H1 (cell line): ENCODE data around the gene GBP4. TPM values are rescaled to one million over a fixed set of nuclear protein-coding genes. Genes with fewer than 3 reads are reported as not detected.

Experiments
- CTCF ChIA-PET: fragments of 300-600 bp; sonication (Branson Sonifier 250); formaldehyde crosslinking; loops from one replicate; lab custom pipeline; 2021; ENCODE audit not compliant: partially characterized antibody; lab: Charles Lee
- POLR2A ChIA-PET: fragments of 300-600 bp; sonication (Branson Sonifier 250); formaldehyde crosslinking; loops from one replicate; lab custom pipeline; 2021; ENCODE audit warnings: inconsistent platforms; ENCODE audit not compliant: partially characterized antibody; lab: Charles Lee
- DNase-seq, 2 experiments: peaks; one replicate each; pipeline versions ENCODE4 v3.0.0 to v3.0.0-alpha.2; 2010 to 2022; ENCODE audit warnings: low spot score in 2 of 2, low read depth in 1 of 2, mixed read lengths in 1 of 2
- FAIRE-seq: peaks from 2 replicates; lab custom pipeline; 2011; peaks lifted over from hg19 to GRCh38; lab: Jason Lieb, UNC
- H2AFZ ChIP-seq: 2 replicates; pipeline ENCODE4 v1.8.1; 2012; ENCODE audit warnings: low read length, inconsistent platforms
- H2AK5ac ChIP-seq: 2 replicates; pipeline ENCODE4 v1.6.1; 2013; ENCODE audit warnings: low read depth, low read length
- H2BK120ac ChIP-seq: replicated peaks from 2 replicates; pipeline ENCODE3; 2013; ENCODE audit warnings: low read depth, low read length, inconsistent platforms
- H2BK12ac ChIP-seq: 2 replicates; pipeline ENCODE4 v1.6.1; 2013; ENCODE audit warnings: low read depth, low read length
- H2BK15ac ChIP-seq: 2 replicates; pipeline ENCODE4 v1.6.1; 2013; ENCODE audit warnings: low read length
- H2BK20ac ChIP-seq: 2 replicates; pipeline ENCODE4 v1.6.1; 2013; ENCODE audit warnings: low read length
- H2BK5ac ChIP-seq: 2 replicates; pipeline ENCODE4 v1.6.1; 2013; ENCODE audit warnings: low read depth, low read length
- H3K14ac ChIP-seq: 2 replicates; pipeline ENCODE4 v1.6.1; 2013; ENCODE audit warnings: inconsistent platforms; ENCODE audit not compliant: insufficient read length
- H3K18ac ChIP-seq: 2 replicates; pipeline ENCODE4 v1.6.1; 2013; ENCODE audit warnings: low read length; ENCODE audit errors: extremely low read depth
- H3K23ac ChIP-seq: 2 replicates; pipeline ENCODE4 v1.6.1; 2013; ENCODE audit warnings: inconsistent platforms; ENCODE audit not compliant: insufficient read length
- H3K23me2 ChIP-seq: 2 replicates; pipeline ENCODE4 v1.6.1; 2013; ENCODE audit warnings: low read depth, low read length
- H3K27ac ChIP-seq: 2 replicates; pipeline ENCODE4 v1.6.1; 2011; ENCODE audit warnings: low read depth, low read length, inconsistent platforms
- H3K27me3 ChIP-seq, 4 experiments: replicated peaks in 1 of 4; 1 replicate in 1 of 4; 2 replicates in 3 of 4; pipeline versions ENCODE4 v1.6.1 to v1.8.1; 2011 to 2013; ENCODE audit warnings: low read length in 3 of 4, mild to moderate bottlenecking in 3 of 4, inconsistent platforms in 2 of 4, mixed read lengths in 2 of 4, moderate library complexity in 1 of 4; ENCODE audit not compliant: control insufficient read depth in 3 of 4, insufficient read depth in 3 of 4; ENCODE audit errors: extremely low read depth in 1 of 4
- H3K36me3 ChIP-seq, 4 experiments: 2 replicates each; pipeline versions ENCODE4 v1.6.1 to v1.8.1; 2011 to 2013; ENCODE audit warnings: mild to moderate bottlenecking in 4 of 4, low read length in 3 of 4, moderate library complexity in 2 of 4, control low read depth in 1 of 4, inconsistent platforms in 1 of 4; ENCODE audit not compliant: insufficient read depth in 4 of 4, control insufficient read depth in 2 of 4
- H3K4ac ChIP-seq: replicated peaks from 2 replicates; pipeline ENCODE3; 2013; ENCODE audit warnings: low read length, low read depth, mixed read lengths, inconsistent platforms; ENCODE audit not compliant: insufficient read length
- H3K4me1 ChIP-seq, 4 experiments: replicated peaks in 1 of 4; 1 replicate in 1 of 4; 2 replicates in 3 of 4; pipeline versions ENCODE4 v1.6.1 to v1.8.1; 2011 to 2013; ENCODE audit warnings: low read length in 3 of 4, inconsistent platforms in 2 of 4, mixed read lengths in 1 of 4; ENCODE audit not compliant: insufficient read depth in 4 of 4, control insufficient read depth in 3 of 4
- H3K4me2 ChIP-seq, 2 experiments: 2 replicates each; pipeline versions ENCODE4 v1.6.1 to v1.8.1; 2011 to 2013; ENCODE audit warnings: low read depth in 2 of 2, low read length in 2 of 2, control low read depth in 1 of 2, inconsistent platforms in 1 of 2, mild to moderate bottlenecking in 1 of 2; ENCODE audit not compliant: insufficient read depth in 1 of 2
- H3K4me3 ChIP-seq, 4 experiments: fragments of 200-600, 300-600 bp in 1 of 4; sonication (generic), shearing (Covaris generic), sonication (Bioruptor Twin) in 1 of 4; 2 replicates each; pipeline versions ENCODE4 v1.5.1 to v1.8.1; 2011 to 2016; ENCODE audit warnings: low read length in 4 of 4, low read depth in 3 of 4, control low read depth in 2 of 4, inconsistent platforms in 2 of 4, mild to moderate bottlenecking in 2 of 4, mixed read lengths in 1 of 4, moderate library complexity in 1 of 4; ENCODE audit not compliant: insufficient read depth in 2 of 4; ENCODE audit errors: extremely low read depth in 1 of 4
- H3K56ac ChIP-seq: replicated peaks from 2 replicates; pipeline ENCODE3; 2013; ENCODE audit warnings: low read depth, mild to moderate bottlenecking, mixed read lengths, low read length, inconsistent platforms; ENCODE audit not compliant: insufficient read length
- H3K79me1 ChIP-seq: 2 replicates; pipeline ENCODE4 v1.6.1; 2013; ENCODE audit warnings: low read depth, low read length, control low read depth
- H3K79me2 ChIP-seq, 2 experiments: 2 replicates each; pipeline versions ENCODE4 v1.6.1 to v1.8.1; 2012 to 2013; ENCODE audit warnings: low read length in 2 of 2, mild to moderate bottlenecking in 2 of 2, inconsistent platforms in 1 of 2; ENCODE audit not compliant: insufficient read depth in 2 of 2, control insufficient read depth in 1 of 2
- H3K9ac ChIP-seq, 4 experiments: replicated peaks in 1 of 4; 1 replicate in 1 of 4; 2 replicates in 3 of 4; pipeline versions ENCODE4 v1.6.1 to v1.8.1; 2011 to 2013; ENCODE audit warnings: low read depth in 3 of 4, low read length in 3 of 4, control low read depth in 2 of 4, mild to moderate bottlenecking in 2 of 4, moderate library complexity in 2 of 4, inconsistent platforms in 1 of 4; ENCODE audit errors: extremely low read depth in 1 of 4
- H3K9me3 ChIP-seq, 2 experiments: 2 replicates each; pipeline versions ENCODE4 v1.6.1 to v1.8.1; 2012 to 2013; ENCODE audit warnings: mild to moderate bottlenecking in 2 of 2, moderate library complexity in 2 of 2, control low read depth in 1 of 2, inconsistent platforms in 1 of 2, low read depth in 1 of 2, low read length in 1 of 2, mixed read lengths in 1 of 2; ENCODE audit not compliant: insufficient read depth in 2 of 2
- H4K20me1 ChIP-seq, 2 experiments: replicated peaks in 1 of 2; 2 replicates each; pipeline versions ENCODE3 to v1.8.1; 2011 to 2013; ENCODE audit warnings: inconsistent platforms in 2 of 2, low read length in 2 of 2, mild to moderate bottlenecking in 1 of 2; ENCODE audit not compliant: insufficient read depth in 2 of 2, control insufficient read depth in 1 of 2
- H4K5ac ChIP-seq: 2 replicates; pipeline ENCODE4 v1.6.1; 2013; ENCODE audit warnings: low read length, low read depth, mixed read lengths, inconsistent platforms; ENCODE audit not compliant: insufficient read length
- H4K8ac ChIP-seq: 2 replicates; pipeline ENCODE4 v1.8.0; 2013; ENCODE audit warnings: mild to moderate bottlenecking, moderate library complexity, low read length, inconsistent platforms; ENCODE audit not compliant: insufficient read depth; ENCODE audit errors: extremely low read depth
- H4K91ac ChIP-seq: replicated peaks from 2 replicates; pipeline ENCODE3; 2013; ENCODE audit warnings: low read length, mixed read lengths, inconsistent platforms; ENCODE audit not compliant: insufficient read length
- ATF3 ChIP-seq: IDR thresholded peaks from 2 replicates; pipeline ENCODE4 v1.6.1; 2011; ENCODE audit warnings: low read depth, mild to moderate bottlenecking, low read length; ENCODE audit not compliant: insufficient read depth
- BACH1 ChIP-seq: IDR thresholded peaks from 2 replicates; pipeline ENCODE4 v1.6.1; 2012; ENCODE audit warnings: low read length, improper control_type of control experiment
- CEBPB ChIP-seq: IDR thresholded peaks from 2 replicates; pipeline ENCODE4 v1.6.1; 2012; ENCODE audit warnings: low read depth, low read length
- CHD1 ChIP-seq: IDR thresholded peaks from 2 replicates; pipeline ENCODE4 v1.6.1; 2012; ENCODE audit warnings: low read depth, low read length, improper control_type of control experiment
- HDAC2 ChIP-seq, 2 experiments: fragments of 300-600 bp in 1 of 2; sonication (generic) in 1 of 2; IDR thresholded peaks; 2 replicates each; pipeline ENCODE4 v1.6.1; 2011 to 2012; ENCODE audit warnings: low read depth in 2 of 2, low read length in 2 of 2, mild to moderate bottlenecking in 2 of 2, moderate library complexity in 2 of 2, borderline replicate concordance in 1 of 2, inconsistent platforms in 1 of 2
- MAFK ChIP-seq: IDR thresholded peaks from 2 replicates; pipeline ENCODE4 v1.6.1; 2012; ENCODE audit warnings: low read depth, mild to moderate bottlenecking, improper control_type of control experiment, low read length
- PHF8 ChIP-seq: fragments of 200-600 bp; sonication (generic); conservative IDR thresholded peaks from 2 replicates; pipeline ENCODE4 v1.7.1; 2012; ENCODE audit warnings: low read depth, mild to moderate bottlenecking, inconsistent platforms, low read length, moderate library complexity
- SAP30 ChIP-seq: fragments of 300-600 bp; sonication (generic); IDR thresholded peaks from 2 replicates; pipeline ENCODE4 v1.7.1; 2012; ENCODE audit warnings: low read length, moderate library complexity, mild to moderate bottlenecking, inconsistent platforms; ENCODE audit not compliant: insufficient read depth, insufficient replicate concordance
- SIX5 ChIP-seq: IDR thresholded peaks from 2 replicates; pipeline ENCODE4 v1.6.1; 2011; ENCODE audit warnings: mild to moderate bottlenecking, low read depth, low read length
- TAF7 ChIP-seq: optimal IDR thresholded peaks from 2 replicates; pipeline ENCODE3; 2011; ENCODE audit warnings: low read depth, mild to moderate bottlenecking, inconsistent platforms, low read length, moderate library complexity, borderline replicate concordance
- polyA plus RNA-seq, 7 experiments: library from polyadenylated mRNA; depleted of rRNA in 3 of 7; stranded (reverse) in 5 of 7; unstranded in 2 of 7; fragments of >200 nt in 5 of 7; fragments of 200-250 nt in 2 of 7; gene quantifications; 1 replicate in 5 of 7; 2 replicates in 1 of 7; 4 replicates in 1 of 7; pipeline versions ENCODE4 v1.2.1 to v1.2.3, GENCODE V29; 2011 to 2013; ENCODE audit warnings: missing spikeins in 2 of 7, mixed read lengths in 2 of 7
- total RNA-seq: library from RNA; stranded (reverse); fragmentation: NEBNext Ultra II Directional; extraction: Animal tissue kit (Norgen Biotek cat#: 25700); gene quantifications from 2 replicates; pipeline ENCODE4 v1.2.1, GENCODE V29; 2021
- TF ChIP-seq, protein P1 (sequence below): IDR thresholded peaks from 2 replicates; pipeline ENCODE4 v1.6.1; 2012; ENCODE audit warnings: low read length, inconsistent platforms

Gene GBP4
- total and polyA plus RNA-seq, 2 of the 8 experiments (the other 6 are each of a cell fraction or from before 2014, with no cell fraction given), result 0.02 TPM; not detected in 1

DNA sequence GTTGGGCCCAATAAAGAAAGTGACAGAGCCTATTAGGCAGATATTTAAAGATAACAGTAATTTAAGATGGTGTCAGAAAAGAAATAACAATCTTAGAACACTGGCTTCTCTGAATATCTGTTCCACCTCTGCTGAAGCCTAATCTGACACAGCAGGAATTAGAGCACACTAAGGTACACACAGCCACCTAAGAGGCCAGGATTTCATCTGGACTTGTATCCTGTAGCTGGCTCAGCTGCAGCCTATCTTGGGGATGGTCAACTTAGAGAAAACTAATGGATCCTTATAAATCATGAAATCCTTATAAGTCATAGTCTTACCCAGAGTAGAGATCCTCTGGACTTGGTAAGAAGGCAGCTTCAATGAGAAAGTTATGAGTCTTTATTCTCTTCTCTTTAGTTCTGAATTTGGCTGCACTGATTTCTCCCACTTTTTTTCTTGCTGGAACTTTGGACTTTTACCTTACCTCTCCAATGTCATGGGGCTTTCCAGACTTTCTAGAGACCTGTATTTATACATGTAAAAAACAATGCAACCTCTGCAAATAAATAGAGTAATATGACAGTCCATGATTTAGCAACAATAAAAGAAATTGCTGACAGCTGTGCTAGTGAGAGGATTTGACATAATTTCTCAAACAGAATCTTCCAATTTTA, 23.0 kb downstream of the GBP4 start, which contains the start of gene GBP7:
Gene GBP7 (minus strand): TSS at position 403 of the 656 bp plus-strand sequence. CDS start 4,068 bp downstream, outside the sequence.
- Histone ChIP-seq H2BK12ac (no peak within 1 kb of the TSS), H3K4me2 (no peak within 1 kb of the TSS), H3K9ac (no peak within 1 kb of the TSS), H3K56ac (no peak within 1 kb of the TSS), H3K9me3 (no peaks in the 10 kb centered on the region), H2AK5ac (no peak within 1 kb of the TSS), H2BK5ac (no peak within 1 kb of the TSS), H3K18ac (no peak within 1 kb of the TSS), H4K5ac (no peak within 1 kb of the TSS), H4K8ac (no peak within 1 kb of the TSS), H3K14ac (no peak within 1 kb of the TSS), H3K27me3 (no peaks in the 10 kb centered on the region), H3K23me2 (no peaks in the 10 kb centered on the region), H3K79me1 (no peaks in the 10 kb centered on the region), H3K27ac (no peak within 1 kb of the TSS), H2BK120ac (no peak within 1 kb of the TSS), H3K4ac (no peak within 1 kb of the TSS), H2BK20ac (no peak within 1 kb of the TSS), H4K20me1 (no peaks in the 10 kb centered on the region), H2BK15ac (no peak within 1 kb of the TSS), H4K91ac (no peak within 1 kb of the TSS), H3K4me3 (no peak within 1 kb of the TSS), H3K36me3 (no peaks in the 10 kb centered on the region), H3K79me2 (no peaks in the 10 kb centered on the region), H3K4me1 (no peaks in the 10 kb centered on the region), H3K23ac (no peak within 1 kb of the TSS), H2AFZ (no peak within 1 kb of the TSS)
- ChIA-PET POLR2A (no interaction called here), CTCF (interaction anchor here (1.1 kb wide), 2 partner anchors 12 to 13 kb away, joined by 3 to 4 read pairs; no protein-coding TSS in a partner anchor)
- DNase-seq, result no peak
- no peak for FAIRE-seq
- no peak for TF ChIP-seq ATF3
- no peak for TF ChIP-seq SAP30
- TF ChIP-seq, protein P1, sequence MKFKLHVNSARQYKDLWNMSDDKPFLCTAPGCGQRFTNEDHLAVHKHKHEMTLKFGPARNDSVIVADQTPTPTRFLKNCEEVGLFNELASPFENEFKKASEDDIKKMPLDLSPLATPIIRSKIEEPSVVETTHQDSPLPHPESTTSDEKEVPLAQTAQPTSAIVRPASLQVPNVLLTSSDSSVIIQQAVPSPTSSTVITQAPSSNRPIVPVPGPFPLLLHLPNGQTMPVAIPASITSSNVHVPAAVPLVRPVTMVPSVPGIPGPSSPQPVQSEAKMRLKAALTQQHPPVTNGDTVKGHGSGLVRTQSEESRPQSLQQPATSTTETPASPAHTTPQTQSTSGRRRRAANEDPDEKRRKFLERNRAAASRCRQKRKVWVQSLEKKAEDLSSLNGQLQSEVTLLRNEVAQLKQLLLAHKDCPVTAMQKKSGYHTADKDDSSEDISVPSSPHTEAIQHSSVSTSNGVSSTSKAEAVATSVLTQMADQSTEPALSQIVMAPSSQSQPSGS, result no peak
- TF ChIP-seq PHF8, result no peak
- TF ChIP-seq SIX5, result no peak
- TF ChIP-seq TAF7, result no peak
- TF ChIP-seq CHD1, result no peak
- no peak for TF ChIP-seq HDAC2 (IDR thresholded peaks at IDR 0.05; ENCODE audit: borderline replicate concordance in 1 of 2, low read depth in 2 of 2, low read length in 2 of 2)
- no peak for TF ChIP-seq MAFK
- no peak for TF ChIP-seq BACH1
- TF ChIP-seq CEBPB, result no peak
